Stimulated activated CD8-positive, alpha-beta memory T cell treated with anti-CD3 and anti-CD28 coated beads, Interleukin-2, amount 100 ng/mL, for 1 hour (primary cell): ENCODE data around the gene C1QA.

Experiments used
- DNase-seq, 2 donors: peaks; one replicate each; pipeline ENCODE4 v3.0.0-alpha.2; 2020; ENCODE audit warnings: low read depth in 2 of 2

The C1QA gene

DNA sequence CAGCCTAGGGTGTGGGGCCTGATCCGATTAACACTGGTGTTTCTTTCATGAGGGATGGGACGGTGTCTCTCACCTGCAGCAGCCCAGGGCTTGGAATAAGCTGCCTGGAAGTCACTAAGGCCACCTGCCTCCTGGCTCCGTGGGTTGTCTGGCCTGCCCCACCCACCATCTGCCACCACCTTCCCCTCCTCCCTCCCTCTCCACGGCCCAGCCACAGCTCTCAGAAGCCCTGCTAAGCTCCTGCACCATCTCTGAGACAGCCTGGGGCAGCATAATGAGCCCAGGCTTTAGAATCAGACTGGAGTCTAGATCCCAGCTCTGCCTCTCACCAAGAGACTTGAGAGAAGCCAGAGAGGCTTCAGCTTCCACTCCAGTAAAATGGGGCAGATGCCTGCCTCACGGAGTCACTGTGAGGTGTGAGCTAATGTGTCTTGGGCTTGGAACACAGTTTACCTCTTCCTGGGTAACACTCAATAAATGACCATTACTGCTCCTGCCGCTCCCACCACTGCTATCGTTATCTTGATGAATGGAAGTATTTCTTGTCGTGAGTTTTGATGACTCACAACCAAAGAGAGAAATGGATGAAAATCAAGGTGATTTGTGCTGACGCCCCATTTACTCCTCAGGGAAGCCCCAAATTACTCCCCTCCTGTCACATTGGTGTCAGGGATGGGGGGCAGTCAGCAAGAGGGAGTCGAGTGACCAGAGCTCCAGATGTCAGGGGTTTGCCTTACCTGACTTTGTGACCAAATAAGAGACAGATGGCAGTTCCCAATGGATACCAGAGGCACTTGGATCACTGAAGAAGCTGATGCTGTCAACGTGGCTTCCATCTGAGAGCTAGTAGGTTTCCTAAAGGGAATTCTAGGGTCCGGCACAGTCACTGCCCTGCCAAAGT is 23.5 kb upstream of the C1QA start:
- DNase-seq, result no peak

DNA sequence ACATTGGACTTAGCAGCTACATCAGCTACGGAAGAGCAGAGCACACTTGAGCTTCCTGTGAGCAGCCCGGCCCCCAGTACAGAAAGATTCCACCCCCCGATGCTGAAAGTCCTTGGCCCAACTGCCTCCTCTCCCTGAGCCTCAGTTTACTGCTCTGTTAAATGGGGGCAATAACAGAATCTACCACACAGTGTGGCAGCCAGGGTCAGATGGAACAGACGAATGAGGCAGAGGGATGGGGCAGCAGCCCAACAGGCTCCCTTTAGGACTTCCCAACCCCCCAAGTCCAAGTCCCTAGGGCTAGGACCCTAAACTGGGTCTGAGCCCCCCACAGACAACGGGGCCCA is 22.9 kb upstream of the C1QA start:
- DNase-seq, result no peak

DNA sequence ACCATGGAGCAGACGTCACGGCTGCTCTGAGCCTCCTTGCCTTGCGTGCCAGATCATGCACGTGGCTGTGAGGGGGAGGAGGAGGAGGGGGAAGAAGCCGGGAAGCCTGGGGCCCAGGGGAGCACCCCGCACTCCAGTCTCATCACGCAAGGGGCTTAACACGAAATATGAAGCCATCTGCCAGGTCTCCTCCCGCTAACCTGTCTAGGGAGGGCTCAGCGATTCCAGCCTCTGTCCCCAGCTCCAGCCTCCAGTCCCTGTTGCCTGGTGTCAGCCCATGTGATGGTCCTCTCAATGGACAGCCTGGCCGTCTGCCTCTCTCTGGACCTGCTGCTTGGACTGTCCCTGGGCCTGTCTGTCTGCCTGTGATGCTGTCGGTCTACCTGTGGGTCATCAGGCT is 22.5 kb upstream of the C1QA start:
- no peak for DNase-seq

DNA sequence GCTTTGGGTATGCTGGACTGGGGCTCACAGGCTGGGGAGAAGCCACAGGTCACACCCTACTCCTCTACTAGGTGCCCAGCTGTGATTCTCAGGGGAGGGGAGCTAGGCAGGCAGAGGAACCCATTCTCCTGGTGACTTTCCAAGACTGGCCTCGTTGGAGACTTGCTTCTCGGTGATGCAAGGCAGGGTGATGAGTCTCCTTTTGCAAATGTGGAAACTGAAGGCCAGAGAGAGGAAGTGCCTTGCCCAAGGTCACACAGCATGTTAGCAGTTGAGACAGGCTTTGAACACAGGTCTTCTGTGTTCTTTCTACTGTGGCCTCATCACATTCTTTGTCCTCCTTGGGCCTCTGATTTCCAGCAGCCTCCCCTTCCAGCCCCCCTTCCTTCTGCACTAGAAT is 20.5 kb upstream of the C1QA start:
- DNase-seq, result no peak

DNA sequence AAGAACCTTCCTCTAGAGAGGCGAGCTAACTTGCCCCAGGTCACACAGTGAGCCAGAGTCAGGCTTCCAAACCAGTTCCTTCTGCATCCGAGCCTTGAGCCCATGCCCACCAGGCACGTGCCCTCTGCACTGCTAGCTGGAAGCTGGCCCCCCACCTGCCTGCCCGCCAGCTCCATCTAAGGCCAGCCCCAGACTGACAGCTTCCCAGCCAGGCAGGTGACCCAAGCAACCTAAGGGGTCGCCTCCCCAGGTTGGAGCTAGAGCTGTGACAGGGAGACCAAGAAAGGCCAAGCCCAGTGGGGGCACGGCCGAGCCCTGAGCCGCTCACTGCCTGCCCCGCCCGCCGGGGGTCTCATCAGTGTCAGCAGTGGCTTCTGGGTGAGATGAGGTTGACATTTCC is 19.9 kb upstream of the C1QA start:
- no peak for DNase-seq

DNA sequence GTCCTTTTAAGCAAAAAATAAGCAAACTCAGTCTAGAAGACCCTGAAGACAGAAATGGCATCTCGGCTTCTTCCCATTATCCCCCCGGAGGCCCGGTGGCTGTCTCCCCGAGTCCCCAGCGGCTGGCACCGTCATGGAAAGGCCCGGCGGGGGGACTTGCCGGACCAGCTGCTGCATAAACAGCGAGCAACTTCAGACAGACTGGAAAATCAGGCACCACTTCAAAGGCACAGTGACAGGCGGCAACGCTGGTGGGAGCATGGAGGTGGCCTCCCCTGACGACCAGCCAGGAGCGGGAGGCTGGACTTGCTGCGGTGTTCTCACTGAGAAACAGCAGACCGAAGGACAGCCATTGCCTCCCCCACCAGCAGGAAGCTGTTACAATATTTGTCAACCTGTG is 18.4 kb upstream of the C1QA start:
- no peak for DNase-seq

DNA sequence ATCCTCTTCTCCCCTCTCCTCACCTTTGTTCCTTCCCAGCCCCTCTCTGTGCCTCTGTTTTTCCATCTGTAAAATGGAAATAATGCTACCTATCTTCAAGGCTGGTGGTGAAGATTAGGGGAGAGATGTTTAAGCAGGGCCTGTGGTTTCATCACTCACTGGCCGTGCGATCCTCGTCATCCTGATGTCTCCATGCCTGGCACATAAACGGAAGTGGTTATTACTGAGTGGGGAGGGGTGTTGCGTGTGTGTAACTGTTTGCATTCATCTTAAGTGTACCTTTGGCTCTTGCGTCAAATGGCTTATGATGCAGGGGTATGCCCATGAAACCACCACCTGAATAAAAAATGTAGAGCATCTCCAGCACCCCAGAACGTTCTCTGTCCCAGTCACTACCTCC is 17.2 kb upstream of the C1QA start:
- no peak for DNase-seq

DNA sequence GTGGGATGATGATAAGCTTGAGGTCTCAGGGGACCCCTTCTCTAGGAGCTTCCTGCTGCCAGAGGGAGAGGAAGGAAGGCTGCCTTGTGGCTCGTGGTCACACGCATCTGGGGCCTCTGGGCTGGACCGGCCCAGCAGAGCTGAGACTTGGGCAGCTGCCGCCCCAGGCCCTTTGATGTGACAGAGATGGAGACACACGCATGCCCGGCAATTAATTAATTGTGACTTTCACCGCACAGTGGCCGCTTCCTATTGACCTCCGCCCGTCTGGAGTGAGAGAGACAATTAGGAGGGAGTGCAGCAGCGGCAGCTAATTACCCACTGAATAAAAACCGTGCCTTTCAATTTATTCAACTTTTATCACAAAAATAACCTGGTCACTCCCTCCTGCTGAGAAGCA is 16.6 kb upstream of the C1QA start:
- DNase-seq, result no peak

DNA sequence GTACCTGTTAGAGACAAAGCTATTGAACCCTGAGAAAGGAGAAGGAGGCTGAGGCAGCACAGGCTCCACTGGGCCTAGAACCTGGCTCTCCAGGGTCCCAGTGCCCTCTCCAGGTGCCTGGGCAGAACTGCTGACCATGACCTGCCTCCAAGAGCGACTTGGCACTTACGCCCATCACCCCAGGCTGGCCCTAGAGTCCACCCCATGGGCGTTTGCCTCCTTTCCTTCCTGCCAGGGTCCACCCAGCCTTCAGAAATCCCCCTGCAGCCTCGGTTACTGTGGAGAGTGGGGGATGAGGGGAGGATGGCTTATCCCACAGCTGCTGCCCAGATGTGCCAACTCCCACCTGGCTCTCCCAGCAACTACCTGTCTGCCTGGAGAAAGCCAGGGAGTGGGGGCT is 14.7 kb upstream of the C1QA start:
- no peak for DNase-seq

DNA sequence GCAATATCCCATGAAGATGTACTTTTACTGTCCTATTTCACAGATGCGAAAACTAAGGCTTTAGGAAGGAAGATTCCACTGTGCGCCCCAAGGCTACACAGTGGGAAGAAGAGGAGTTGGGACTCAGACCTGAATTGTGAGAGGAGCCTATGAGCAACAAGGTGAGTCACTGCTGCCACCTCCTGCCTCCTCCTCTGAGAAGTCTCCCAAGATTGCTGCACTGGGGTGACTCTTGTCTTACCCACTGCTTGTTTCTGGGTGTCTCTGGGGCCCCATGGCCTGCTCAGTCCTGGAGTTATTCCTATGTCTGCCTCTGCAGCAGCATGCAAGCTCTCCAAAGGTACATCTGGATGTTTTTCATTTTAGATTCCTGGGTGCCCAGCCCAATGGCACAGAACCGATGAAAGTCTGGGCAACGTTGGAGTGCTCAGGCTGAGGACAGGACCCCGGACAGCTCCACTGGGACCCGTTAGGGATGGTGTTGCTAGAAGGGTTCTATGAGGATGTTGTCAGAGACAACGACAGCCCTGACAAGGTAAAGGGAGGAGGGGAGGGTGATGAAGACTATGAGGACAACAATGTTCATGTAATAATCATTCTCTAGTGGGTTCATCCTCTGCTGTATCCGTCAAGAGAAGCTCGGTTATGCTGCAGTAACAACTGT is 11.0 kb upstream of the C1QA start:
- DNase-seq, result no peak

DNA sequence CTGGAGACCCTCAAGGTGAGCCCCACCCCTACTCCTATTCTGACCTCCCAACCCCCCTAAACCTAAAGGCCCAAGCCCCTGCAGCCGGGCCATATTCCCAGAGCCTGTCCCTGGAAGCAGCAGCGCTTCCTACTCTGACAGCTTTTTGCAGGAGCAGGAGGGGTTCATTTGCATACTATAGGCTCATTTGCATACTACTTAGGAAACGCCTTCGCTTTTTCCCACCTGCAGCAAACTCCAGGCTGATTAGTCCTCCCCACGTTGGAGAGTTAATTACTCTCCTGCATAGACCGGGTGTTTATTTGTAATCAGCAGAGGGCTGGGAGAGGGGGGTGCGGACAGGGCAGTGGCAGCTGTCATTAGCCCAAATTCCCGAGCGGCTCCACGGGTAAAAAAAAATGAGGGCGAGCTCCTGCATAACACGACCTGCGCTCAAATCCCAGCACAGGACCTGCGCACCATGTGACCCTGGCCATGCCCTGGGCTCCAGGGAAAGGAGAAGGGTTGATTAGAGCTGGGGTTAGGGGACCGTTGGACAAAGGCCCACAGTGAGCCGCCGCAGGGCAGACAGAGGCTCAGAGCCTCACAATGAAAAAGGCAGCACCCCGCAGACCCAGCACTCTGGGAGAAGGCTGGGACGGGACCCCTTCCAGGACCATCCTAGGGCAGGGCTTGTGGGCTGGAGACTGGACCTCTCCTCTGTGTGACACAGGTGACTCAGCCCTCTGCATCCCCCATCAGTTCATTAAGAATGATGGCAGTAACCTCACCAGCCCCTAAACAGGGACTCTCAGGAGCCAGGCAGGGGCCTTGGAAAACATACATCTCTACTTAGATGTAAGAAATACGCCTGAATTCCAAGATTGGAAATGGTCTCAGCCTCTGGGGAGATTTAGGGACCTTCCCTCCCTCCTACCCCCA is 9.9 kb upstream of the C1QA start:
- no peak for DNase-seq

DNA sequence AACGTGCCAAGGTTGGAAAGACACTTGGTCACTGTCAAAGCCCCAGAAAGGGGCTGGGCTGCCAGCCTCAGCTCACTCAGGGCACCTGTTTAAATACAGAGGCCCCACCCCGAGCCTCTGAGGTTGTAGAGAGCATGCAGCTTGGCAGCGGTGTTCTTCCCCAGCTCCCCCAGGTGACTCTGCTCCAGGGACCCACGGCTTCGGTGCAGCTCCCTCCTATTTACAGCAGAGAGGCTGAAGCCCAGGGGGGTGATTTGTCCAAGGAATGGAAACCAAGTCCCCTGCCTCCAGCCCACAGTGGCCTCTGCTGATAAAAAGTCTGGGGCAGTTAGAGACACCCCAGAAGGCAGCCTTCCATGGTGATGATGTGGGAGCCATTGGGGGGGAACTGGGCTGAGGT is 9.1 kb upstream of the C1QA start:
- no peak for DNase-seq

DNA sequence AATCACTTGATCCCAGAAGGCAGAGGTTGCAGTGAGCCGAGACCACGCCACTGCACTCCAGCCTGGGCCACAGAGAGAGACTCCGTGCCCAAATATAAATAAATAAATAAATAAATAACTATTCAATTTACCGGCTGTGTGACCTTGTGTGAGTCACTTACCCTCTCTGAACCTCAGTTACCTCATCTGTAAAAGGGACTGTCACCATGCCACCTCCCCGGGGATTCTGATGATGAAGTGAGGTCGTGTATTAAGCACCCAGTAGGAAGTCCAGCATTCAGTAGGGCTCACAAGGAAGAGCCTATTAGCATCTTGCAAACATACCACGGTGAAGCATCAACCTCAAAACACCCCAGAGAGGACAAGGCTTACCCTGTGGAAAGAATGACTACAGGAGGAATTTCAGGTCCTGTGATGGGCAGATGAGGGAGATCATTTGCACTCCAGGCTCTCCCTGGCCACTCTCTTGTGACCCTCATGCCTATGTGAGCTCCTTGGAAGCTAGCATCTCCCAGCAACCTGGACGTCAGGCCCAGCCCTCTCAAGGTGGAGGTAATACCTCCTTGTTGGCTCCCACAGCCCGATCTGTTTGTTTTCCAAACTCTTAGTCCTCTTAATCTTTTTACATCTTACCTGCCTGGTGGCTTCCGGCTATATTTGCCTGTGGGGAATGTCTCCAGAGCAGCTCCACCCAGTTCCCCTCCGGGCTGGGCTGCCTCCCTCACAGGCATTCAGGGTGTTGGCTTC is 7.6 kb upstream of the C1QA start:
- DNase-seq, result no peak

DNA sequence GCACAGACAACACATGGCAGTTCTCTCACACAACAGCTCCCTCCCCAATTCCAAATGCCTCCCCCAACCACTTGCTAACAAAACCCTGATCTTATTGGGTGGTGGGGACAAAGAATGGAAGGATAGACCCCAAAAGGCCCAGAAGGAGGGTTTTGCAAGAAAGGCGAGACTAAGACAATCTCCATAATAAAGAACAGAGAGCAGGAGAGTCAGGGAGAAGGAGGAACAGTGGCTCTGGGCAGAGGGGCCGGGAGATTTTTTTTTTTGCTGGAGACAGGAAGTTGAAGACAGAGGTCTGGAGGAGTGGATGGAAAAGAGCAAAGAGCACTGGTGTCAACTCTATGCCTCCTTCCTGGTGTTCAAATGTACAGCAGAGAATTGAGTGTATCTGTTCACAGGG is 6.5 kb upstream of the C1QA start:
- no peak for DNase-seq

DNA sequence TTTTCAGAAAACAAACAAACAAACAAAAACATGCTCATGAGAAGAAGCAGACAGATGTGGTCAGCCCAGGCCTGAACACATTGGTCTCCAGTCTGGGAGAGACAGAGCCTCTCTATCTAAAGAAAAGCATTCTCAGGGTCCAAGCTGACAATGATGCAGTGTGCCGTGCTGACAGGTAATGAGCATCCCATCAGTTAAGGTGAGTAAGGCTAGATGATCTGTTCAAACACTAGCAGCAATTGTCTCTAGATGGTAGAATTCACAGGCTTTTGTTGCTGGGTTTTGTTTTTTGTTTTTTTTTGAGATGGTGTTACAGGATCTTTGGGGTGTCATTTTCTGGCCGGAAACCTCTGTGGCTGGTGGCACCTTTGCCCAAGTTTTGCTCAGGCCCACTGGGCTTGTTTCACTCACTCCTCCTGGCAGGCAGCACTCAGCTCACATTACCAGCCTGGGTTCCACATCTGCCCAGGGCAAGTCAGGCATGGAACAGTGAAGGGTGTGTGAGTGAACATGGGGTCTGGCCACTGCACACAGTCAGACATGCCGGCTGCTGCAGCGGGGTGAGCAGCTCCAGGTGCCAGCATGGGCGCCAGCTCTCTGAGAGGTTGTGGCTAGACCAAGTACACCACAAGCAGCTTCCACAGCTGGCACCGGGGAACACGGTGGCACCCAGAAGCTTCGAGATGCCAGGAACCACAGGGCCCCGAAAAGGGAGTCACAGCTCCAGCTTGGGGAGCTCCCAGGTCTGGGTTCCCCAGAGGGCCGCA is 2.5 kb upstream of the C1QA start:
- DNase-seq, result no peak

DNA sequence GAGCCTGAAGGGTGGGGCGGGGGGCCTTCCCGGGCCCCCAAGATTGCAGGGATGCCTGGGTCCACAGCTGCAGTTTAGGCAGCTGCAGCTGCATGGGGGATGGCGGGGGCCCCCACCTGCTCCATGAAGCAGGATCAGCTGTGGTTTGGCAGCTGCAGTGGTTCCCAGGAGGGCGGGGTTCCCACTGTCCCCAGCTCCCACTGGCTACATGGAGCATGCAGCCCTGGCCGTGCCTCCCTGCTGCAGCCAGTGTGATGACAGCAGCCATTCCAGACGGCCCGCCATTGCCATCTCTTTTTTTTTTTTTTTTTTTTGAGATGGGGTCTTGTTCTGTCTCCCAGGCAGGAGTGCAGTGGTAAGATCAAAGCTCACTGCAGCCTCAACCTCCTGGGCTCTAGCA is 992 bp upstream of the C1QA start:
- no peak for DNase-seq

DNA sequence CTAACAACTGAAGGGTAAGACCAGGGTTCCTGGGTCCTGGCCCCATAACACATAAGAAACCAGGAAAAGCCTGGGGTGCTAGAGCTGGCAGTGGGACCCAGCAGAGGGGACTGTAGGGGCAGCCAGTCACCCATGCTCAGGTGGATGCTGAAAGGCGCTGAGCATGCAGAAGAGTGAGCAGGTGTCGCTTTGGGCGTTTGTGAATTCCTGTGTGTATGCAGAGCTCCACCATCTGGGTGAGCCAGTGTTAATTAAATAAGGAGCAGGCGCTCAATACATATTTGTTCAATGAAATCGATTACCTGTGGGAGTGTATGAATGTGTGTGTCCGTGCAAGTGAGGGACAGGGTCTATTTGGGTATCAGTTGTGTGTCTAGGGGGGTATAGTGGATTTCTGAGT is 499 bp downstream of the C1QA start:
- DNase-seq, result no peak

DNA sequence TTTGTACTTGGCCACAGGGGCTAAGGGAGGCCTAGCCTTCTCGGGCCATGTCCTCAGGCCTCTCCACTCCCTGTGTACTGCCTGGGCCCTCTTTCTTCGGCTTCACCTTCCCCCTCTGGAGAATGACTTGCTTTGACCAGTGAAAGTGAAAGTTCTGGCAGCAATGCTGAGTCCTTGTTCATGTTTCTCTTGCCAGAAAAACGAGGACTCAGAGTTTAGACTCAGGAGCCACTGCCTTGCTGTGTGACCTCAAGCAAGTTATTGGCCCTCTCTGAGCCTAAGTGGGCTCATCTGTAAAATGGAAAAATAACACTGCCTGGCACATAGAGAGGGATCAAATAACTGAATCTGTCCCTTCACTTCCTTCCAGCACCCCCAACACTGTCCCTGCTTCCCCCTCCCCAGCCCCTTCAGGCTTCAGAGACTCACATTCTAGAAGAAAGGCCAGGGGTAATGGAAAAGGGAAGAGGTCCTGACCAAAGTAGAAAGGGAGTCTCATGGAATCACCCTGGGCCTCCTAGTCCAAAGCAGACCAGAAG is 1.5 kb downstream of the C1QA start:
- DNase-seq, result no peak

DNA sequence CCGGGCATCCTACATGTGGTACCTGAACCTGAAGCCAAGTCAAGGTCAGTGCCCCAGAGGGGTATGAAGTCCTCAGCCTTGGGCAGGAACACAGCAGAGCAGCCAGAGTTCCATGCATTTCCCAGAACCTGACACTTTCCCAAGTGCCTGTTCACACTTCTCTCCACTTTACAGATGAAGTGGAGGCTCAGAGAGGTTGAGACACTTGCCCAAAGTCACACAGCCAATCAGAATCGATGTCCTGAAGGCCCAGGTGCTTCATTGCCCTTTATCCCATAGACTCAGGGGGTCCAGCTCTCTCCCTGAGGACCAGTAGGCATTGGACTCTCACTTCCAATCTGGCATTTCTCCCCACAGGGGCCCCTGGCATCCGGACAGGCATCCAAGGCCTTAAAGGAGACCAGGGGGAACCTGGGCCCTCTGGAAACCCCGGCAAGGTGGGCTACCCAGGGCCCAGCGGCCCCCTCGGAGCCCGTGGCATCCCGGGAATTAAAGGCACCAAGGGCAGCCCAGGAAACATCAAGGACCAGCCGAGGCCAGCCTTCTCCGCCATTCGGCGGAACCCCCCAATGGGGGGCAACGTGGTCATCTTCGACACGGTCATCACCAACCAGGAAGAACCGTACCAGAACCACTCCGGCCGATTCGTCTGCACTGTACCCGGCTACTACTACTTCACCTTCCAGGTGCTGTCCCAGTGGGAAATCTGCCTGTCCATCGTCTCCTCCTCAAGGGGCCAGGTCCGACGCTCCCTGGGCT is 2.2 kb downstream of the C1QA start:
- no peak for DNase-seq

DNA sequence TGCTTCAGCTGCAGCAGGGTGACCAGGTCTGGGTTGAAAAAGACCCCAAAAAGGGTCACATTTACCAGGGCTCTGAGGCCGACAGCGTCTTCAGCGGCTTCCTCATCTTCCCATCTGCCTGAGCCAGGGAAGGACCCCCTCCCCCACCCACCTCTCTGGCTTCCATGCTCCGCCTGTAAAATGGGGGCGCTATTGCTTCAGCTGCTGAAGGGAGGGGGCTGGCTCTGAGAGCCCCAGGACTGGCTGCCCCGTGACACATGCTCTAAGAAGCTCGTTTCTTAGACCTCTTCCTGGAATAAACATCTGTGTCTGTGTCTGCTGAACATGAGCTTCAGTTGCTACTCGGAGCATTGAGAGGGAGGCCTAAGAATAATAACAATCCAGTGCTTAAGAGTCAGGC is 2.9 kb downstream of the C1QA start:
- no peak for DNase-seq
